Right renal pelvis (tissue), 4 donors: ENCODE data around the gene STAC. TPM values are rescaled to one million over a fixed set of nuclear protein-coding genes. Genes with fewer than 3 reads are reported as not detected.

Experiments used
- DNase-seq, 4 donors: peaks; one replicate each; pipeline ENCODE4 v3.0.0-alpha.2; 2013; ENCODE audit warnings: low read depth in 4 of 4, low spot score in 3 of 4, missing footprints in 1 of 4
- polyA plus RNA-seq, 4 donors: library from polyadenylated mRNA; unstranded; fragments of 120-200 nt; gene quantifications; one replicate each; pipeline ENCODE4 v1.2.1, GENCODE V29; 2013; ENCODE audit not compliant: insufficient read length in 4 of 4

Gene STAC
- polyA plus RNA-seq, 4 donors = 7.2 to 13.7 (median 9.2) TPM

DNA sequence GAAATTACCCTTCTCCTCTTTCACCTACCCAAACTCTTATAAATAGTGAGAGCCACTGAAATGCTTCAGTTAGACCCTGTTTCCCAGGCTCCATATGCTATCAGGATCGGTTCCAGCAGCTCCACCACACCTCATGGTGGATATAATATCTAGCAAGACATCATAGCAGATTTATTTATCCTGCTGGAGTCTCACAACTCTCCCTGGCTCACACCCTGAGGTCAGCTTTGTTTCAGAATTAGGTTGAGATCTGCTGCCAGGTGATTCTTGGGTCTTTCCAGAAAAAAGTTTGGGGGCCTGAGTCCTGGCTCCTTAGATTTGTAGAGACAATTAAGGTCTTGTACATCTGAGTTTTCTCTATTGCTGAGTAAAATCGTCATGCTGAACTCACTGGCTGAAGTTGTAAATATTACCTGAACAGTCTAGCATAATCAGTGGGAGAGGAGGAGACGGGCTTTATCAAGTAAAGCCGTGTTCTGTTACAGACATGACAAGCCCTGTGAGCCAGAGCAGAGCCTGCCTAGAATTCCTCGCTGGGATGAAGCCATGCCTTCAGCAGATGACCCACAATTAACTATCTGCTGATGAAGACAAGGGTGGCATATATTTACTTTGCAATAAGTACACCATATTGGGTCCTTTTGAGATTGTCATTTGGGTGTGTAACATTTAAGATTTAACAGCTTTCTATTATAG is 131.6 kb downstream of the STAC start:
- no peak for DNase-seq

DNA sequence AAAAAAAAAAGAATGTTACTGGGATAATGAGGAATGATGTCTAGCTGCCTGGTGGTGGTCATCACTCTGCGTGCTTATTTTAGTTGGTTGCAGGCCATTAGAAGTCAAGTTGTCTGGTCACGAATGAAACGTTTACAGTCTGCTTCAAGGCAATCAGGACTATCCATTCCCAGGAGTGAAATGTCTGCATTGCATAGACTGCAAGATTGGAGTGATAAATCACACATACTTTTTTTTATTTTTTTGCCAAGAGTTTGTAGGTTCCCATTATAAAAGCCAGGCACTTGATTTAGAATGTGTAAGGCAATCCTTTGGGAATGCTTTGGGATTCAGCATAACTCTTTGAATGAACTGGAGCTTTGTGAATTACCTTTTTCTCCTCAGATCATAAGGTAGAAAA is 132.3 kb downstream of the STAC start:
- peak in 1 of 4 donors; percentile 28 for DNase-seq

DNA sequence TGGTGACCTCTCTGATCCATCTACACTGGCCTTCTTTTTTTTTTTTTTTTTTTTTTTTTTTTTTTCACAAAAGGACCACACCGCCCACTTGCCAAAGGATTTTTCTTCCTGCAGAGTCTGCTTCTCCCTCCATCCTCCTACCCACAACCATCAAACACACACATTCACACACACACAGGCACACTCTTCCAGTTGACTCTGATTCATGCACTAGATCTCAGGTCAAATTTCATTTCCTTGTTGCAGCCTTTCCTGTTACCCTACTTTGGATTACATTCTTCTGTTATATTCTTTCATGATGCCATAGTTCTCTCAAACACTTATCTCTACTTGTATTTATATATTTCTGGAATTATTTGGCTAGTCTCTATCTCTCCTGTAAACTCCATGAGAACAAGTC is 133.9 kb downstream of the STAC start:
- no peak for DNase-seq

DNA sequence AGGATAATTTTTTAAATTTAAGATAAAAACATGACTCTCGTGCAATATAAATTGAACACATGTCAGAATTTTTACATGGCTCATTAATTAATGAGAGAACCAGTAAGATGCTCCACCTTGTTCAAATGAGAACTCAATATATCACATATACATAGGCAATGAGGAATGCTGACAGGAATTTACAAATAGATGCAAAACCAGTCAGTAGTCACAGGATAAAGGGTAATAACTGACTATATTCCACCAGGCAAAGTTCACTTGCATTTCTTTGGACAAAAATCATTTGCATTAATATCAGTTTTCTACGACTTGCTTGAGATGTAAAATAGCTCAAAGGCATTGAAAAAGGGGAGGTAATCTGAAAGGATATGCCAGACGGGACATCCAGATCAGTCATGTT is 139.4 kb downstream of the STAC start:
- DNase-seq = no peak

DNA sequence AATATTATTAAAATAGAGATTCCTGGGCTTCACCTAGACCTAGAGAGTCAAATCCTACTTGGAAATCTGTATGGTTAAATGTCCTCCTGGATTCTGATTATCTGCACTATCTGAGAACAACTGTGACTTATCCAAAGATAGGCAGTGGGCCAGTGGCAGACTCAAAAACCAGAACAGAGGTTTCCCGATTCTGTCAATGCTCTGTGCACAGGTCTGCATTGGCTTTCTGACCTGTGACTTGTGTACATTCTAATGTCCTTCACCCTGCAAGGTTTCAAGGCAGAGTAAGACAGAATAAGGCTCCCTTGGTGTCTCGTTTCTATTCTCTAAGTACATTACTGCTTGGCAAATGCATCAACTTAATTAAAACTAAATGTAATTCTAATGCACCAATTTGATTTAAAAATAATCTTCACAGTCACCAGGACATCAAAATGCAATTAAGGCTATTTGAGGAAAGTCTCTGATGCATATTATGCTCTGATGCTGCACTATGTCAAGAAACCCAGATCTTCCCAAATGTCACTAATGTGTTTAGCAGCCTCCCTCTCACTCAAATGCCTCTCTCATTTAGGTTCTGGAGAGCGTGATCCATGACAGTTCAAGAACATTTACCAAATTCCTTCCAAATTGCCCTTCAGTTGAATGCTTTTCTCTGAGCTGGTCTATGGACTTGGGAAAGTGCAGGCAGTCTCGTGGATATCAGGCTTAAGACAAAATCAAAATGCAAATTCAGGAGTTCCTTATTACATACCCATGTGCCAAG is 140.1 kb downstream of the STAC start:
- DNase-seq = no peak

DNA sequence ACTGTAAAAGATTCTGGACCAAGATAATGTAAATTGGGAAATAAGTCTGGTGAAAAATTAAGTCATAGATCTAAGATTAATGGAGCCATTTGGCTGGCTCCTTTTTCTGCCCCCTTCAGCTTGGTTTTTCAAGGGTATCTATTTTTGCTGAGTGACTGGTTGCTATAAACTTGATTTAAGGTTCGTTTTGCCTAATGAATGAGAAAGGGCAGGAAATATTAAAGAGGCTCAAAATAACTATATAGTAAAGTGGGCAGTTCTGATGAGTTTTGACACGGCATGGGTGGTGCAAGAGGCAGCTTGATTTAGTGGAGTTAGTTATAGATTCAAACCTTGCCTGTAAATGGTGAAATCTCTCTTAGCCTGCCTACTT is 140.7 kb downstream of the STAC start:
- no peak for DNase-seq

DNA sequence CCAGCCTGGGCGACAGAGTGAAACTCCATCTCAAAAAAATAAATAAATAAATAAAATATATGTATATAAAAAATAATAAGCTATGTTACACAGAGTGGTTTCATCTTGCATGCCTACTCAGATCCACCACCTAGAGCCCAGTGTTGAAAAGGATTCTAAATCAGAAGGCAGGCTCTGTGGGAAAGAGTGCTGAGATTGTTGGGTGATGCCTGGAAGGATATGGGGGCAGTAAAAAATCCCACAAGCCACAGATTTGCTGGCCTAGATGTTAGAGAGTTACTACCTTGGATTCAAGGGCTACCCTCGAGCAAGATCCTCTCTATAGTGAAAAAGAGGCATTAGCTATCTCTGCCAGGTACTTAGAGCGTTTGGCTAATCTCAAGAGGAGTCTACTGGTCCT is 144.3 kb downstream of the STAC start:
- no peak for DNase-seq

DNA sequence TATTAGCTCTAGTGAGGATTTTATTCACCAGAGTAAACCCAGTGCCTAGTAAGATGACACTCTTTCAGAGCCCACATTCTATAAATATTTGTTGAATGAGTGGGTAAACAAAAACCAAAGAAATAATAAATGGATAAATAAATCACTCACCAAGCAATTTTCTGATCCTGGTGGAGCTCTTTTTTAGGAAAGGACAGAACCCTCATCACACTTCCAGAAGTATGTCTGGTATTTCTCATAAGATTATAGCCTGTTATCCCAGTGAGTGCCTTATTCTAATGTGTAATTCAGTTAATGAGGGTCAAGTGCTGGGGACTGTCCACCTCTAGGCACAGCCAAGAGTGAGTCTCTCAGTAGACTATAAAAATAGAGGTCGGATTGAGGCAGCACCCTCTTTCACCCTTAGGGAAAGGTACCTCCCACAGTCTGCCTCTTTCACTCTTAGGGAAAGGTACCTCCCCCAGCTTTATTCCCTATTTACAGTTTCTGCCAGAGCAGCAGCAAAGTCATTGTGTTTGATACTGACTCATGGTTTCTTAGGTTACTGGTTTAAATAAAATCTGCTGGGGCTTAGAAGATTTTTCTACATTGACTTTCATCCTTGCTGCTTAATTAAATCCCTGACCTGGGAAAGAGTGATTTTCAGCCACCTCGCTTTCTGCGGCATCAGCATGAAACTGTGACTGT is 145.0 kb downstream of the STAC start:
- no peak for DNase-seq

DNA sequence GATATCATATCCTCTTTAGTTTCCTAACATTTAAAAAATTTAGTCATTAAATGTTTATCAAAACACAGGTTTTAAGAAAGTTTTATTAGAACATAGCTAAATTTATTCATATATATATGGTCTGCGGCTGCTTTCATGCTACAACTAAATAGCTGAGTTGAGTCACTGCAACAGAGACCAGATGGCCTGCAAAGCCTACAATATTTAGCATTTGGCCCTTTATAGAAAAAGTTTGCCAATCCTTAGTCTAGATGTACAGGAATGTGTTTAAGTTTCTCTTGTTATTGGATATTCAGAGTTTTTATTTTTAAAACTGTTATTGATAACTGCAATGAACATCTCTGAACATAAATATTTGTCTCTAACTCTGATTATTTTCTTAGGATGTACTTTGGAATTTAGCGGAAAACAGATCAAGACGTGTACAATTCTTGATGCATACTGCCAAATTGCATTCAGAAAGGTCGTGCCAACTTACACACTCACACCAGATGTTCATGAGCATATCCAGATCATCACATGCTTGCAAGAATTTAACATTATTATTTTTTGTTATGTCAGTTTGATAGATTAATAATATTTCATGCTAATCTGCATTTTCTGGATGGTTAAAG is 157.9 kb downstream of the STAC start:
- DNase-seq = no peak

DNA sequence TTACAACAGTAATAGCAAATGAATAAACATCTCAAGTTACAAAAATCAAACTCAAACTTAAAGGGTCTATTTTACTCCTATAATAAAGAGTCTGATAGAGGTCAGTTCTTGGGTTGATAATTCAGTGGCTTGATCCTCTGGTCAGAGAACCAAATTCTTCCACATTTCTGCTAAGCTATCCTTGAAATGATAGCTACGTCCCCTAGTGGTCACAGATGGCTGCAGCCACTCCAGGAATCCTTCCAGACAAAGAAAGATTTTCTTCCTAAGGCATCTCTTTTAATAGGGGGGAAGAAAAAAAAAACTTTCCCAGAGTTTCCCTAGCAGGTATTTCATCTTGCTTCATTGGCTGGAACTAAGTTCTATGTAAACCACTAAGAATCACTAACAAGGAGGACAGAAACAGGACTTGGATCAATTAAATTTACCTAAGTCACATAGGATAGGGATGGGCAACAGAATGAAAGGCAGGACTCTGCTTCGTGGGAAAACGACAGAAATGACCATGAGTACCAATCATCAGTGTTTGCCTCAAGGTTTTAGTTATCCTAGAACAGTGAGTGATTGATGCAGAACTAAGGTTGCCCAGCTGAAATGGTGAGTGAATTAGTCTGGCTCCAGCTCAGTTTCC is 160.7 kb downstream of the STAC start:
- peak in 1 of 4 donors; percentile 16 for DNase-seq

DNA sequence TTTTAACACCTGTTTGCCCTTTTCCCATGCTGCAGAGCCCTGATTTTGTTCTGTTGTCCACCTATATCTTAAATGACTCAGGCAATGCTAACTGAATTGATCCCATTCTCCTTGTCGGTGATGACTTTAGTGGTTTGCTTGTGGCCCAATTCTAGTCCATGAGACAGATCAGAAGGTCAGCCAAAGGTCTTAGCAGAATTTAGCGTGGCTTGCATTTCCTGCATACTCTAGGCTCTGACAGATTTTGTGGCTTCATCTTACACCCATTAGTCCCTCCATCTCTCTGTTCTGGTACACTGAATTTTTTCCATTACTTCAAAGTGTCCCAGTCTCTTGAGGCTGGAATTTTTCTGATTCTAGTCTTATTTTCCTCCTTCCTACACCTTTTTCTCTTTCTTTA is 161.9 kb downstream of the STAC start:
- no peak for DNase-seq

DNA sequence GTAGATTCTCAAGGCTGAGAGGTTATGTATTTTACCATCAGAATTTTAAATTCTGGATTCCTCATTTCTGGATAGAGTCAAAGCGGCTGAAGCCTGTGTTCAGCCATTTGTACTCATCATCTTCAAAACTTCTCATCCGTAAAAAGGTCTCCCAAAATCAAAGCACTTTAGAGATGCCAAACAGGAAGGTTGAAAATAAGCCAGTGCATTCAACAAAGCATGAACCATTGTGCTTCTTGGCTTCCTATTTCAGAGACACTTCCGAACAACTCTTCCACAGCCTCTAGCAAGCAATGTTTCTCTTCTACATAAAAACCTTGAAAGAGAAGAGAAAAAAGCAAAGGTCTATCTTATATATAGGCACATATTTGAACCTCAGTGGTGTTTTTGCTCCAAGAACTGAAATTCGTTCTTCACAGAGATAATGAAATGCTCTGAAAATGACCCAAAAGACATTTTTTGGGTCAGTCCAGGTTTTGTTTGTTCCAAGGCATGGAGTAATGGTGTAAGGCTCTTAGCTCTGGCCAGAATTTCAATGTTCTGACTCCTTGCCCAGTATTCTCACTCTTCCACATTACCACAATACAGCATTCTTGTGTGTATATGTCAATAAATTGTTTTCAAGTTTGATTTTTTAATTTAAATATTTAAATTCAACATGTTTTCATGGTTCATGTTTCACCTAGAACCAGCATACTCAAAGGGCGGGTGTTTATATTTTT is 163.1 kb downstream of the STAC start:
- DNase-seq = no peak

DNA sequence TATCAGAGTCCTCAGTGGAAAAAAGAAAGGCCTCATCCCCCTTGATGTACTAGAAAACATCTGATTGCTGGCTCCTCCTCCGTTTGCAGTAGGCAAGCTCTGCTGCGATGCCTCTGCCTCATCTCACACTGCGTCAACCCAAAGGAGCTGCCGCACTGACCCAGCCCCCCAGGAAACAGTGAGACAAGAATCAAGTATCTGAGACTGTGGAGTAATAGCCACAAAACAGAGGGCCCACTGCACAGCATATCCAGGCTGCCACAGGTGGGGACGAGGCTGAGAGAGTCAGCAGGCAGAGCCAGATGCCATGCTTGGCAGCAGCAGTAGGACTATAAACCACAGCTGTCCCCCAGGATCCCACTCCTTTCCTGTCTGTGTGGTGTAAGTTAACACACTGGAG is 165.9 kb downstream of the STAC start:
- no peak for DNase-seq

DNA sequence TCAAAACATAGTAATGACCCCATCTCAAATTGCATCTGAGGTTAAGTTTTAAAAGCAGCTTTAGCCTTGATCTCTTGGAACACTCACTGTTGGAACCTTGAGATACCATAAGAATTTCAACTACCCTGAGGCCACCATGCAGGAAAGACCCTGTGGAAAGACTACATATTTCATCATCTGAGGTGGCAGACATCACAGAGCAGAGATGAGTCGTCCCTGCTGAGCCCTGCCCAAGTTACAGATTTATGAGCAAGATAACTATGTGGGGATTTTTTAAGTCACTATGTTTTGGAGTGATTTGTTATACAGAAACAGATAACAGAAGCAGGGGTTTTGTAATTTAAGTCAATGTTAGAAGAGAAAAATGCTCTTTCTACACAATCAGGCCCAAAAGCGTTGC is 168.4 kb downstream of the STAC start:
- DNase-seq = no peak

DNA sequence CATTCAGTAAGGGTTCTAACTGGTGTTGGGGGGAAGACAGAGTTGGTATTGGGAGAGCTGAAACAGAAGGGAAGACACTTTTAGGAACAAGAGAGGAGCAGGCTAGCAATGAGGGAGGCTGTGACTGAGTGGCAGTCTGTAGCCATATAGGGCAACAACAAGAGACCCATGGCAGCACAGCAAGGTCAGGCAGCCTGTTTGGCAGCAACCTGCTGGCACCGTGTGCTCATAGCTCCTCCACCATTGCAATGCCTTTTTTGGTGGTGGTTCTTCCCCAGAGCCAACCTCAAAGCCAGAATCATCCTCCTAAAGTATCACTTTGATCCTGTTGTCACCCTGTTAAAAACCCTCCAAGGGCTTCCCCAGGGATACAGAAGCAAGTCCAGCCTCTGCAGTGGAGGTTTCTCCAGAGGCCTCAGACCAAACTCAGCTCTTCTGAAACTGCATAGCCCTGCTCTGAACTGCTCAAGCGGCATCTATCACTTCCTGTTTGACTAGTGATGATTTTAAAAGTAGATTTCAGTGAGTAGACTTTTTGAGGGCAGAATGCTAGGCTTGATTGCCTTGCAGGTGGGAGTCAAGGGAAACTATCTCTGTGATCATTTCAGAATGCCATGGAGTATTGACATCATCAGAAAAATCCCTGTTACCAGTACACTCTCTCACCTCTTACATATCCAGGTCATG is 176.9 kb downstream of the STAC start:
- DNase-seq = no peak

DNA sequence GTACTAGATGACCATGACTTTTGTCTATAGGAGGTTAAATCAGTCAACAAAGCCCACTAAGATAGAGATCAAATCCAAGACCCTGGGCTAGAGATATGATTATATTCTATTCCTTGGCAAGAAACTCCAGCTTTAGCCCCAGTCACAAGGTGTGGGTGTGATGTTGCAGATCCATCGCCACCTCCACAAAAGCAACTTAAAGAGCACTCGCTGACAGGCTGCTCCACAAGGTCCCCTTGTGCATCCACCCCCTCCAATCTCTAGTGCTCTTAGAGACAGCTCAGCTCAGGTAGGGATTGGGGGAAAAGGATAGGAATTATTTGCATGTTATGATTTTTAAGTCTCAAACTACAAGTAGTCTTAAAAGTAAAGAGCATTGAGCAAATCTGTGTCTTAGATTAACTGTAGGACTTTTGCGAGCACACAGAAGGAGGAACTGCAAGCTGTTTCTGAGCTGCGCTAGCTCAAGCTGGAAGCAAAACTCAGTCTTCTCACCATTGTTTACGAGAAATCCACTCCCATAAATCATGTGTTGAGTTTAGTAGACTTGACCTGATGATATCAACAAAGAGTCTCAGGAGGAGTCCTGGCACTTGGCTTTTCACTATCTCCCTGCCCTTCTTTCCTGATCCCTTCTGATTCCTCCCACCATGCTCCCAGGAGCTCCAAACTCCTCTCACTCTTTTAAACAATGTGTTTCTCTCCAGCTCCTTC is 177.6 kb downstream of the STAC start:
- no peak for DNase-seq

DNA sequence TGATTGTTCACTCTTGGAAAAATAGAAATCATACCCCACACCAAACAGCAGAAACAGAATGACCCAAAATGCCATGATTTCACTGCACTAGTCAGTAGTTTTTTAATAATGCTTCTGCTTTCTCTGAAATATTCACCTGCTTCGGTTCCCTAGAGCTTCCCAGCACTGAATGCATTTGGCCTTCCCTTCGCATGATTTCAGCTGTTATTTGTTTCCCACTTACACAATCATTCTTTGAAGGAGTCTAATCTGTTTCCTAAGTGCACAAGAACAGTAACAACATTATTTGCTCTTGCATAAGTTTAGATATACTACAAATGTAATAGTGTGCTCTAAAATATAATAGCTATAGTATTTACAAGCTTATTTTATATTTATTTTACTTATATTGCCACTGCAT is 178.7 kb downstream of the STAC start:
- DNase-seq = no peak

DNA sequence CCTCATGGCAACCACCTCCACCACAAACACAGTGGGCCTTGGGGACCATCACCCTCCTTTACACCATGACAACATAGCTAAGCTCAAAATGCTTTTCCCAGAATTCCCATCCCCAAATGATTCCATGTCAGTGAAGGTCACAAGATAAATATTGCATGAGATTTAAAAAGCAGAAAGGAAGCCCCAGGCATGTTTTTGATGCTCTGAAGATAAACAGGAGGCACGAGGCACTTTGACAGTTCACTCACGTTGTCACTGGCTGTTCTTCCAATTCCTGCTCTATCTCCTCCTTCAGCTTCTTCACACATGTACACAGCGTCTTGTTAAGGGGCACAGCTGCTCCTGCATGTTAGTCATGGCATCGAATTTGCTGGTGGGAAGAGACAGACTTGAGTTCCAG is 180.4 kb downstream of the STAC start:
- no peak for DNase-seq

DNA sequence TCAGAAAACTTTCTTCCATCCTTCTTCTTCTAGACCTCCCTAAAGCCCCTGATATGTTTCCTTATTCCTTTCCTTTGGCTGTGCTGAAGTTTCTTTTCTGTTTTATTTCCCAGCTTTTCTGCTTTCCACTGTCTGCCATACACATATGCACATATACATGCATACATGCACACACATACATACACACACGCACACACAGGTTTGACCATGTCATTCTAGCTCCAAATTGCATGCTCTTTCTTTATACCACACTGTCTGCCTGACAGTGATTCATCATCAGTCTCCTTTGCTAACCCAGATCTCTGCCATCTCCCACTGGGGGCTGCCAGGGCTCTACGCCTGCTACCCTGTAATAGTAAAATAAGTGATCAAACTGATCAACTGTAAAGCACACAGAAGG is 181.3 kb downstream of the STAC start:
- no peak for DNase-seq
